Measurements from ENCODE around the gene STAB2.
"Not testable (repeated sequence)": the region's sequence is repeated elsewhere in the genome, so short reads cannot be mapped to it uniquely, and the experiment has no call there.

STAB2 gene

GRCh38 chr12:103807561-103808238, 220.6 kb downstream of the STAB2 start:
- H3K9ac ChIP-seq (ENCODE audit: low read depth, low read length), result no peak overlapping the region
- H3K9me3 ChIP-seq (ENCODE audit: control insufficient read depth, insufficient read depth, low read length), result no peaks in the 10 kb centered on the region
- peaks cover 6% of the 10 kb centered on the region; the same call in 1 of the 2 replicates for H3K4me1 ChIP-seq (ENCODE audit: insufficient read depth, low read length)
- peaks cover 2% of the 10 kb centered on the region; the same call in 1 of the 2 replicates for H3K36me3 ChIP-seq (ENCODE audit: insufficient read depth, low read length)

DNA sequence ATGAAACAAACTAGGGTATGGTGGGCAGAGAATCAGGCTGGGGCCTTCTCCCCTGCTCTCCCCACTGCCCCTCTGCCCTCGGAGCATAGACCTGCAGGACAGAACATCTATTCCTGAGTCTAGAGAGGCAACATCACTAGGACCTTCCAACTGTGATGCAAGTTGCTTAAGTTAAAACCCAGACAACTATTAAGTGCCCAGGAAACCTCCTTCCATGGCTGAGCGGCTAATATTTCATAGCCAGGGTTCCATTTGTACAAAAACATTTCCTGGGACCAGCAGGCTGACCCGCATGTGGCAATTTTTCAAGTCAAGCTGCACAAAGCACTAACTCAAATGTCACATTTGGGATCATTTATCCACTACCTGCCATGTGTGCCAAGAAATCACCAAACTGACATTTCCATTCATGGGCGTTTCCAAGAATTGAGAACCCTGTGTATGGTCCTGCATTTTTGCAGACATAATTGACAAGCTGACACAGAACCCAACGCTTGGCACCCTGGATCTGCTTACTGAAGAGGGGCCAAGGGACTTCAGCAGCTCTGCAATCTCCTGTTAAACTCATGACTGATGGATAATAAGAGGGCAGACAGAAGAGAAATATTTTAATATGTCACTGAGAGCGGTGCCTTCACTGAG, 221.3 kb downstream of the STAB2 start:
- H3K9ac ChIP-seq (ENCODE audit: low read depth, low read length), result no peak overlapping the region
- H3K9me3 ChIP-seq (ENCODE audit: control insufficient read depth, insufficient read depth, low read length), result no peaks in the 10 kb centered on the region
- peaks cover 2% of the 10 kb centered on the region; the same call in 1 of the 2 replicates for H3K36me3 ChIP-seq (ENCODE audit: insufficient read depth, low read length)
- H3K4me1 ChIP-seq (ENCODE audit: insufficient read depth, low read length), result peaks cover 6% of the 10 kb centered on the region; the same call in 1 of the 2 replicates

DNA sequence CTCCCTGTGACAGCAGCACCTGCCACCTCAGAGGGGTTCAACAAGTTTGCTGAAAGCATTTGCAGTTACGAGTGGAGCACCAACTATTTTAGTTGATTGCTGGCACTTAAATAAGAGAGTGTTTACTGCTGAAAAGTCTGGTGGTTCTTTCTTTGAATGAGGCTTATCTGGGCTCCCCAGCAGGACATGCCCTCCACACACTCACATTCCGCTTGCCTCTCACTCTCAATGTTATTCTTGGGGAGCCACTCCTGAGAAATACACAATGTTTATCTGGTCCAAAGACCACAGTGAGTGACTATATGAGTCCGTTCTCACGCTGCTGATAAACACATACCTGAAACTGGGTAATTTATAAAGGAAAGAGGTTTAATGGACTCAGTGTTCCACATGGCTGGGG, 222.1 kb downstream of the STAB2 start:
- Histone ChIP-seq H3K9me3 (ENCODE audit: control insufficient read depth, insufficient read depth, low read length) (no peaks in the 10 kb centered on the region), H3K4me1 (ENCODE audit: insufficient read depth, low read length) (peaks cover 6% of the 10 kb centered on the region; the same call in 1 of the 2 replicates), H3K36me3 (ENCODE audit: insufficient read depth, low read length) (peaks cover 2% of the 10 kb centered on the region; the same call in 1 of the 2 replicates), H3K9ac (ENCODE audit: low read depth, low read length) (no peak overlapping the region)

GRCh38 chr12:103809639-103810038, 222.6 kb downstream of the STAB2 start:
- H3K9me3 ChIP-seq (ENCODE audit: control insufficient read depth, insufficient read depth, low read length); H3K4me1 ChIP-seq (ENCODE audit: insufficient read depth, low read length); H3K9ac ChIP-seq (ENCODE audit: low read depth, low read length); H3K36me3 ChIP-seq (ENCODE audit: insufficient read depth, low read length): not testable (repeated sequence)

DNA sequence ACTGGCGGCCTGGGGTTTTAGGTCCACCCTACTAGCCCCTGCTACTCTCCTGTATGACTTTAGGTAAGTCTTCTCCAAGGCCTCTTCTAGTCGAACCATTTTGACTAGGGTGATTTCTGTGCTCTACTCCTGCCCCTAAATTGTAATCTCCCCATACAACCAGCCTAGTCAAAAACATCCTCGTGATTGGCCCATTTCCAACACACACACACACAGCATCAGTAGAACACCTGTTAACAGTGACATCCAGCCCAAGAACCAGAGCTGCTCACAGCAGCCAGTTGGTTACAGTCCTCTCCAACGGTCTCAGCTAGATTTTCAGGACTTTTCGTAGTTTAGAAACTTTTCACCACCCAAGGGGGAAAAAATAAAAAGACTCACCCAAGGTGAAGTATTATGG, 223.0 kb downstream of the STAB2 start:
- Histone ChIP-seq H3K9ac (ENCODE audit: low read depth, low read length) (no peak overlapping the region), H3K36me3 (ENCODE audit: insufficient read depth, low read length) (peaks cover 2% of the 10 kb centered on the region; the same call in 1 of the 2 replicates), H3K4me1 (ENCODE audit: insufficient read depth, low read length) (peaks cover 4% of the 10 kb centered on the region; the same call in 1 of the 2 replicates), H3K9me3 (ENCODE audit: control insufficient read depth, insufficient read depth, low read length) (no peaks in the 10 kb centered on the region)

DNA sequence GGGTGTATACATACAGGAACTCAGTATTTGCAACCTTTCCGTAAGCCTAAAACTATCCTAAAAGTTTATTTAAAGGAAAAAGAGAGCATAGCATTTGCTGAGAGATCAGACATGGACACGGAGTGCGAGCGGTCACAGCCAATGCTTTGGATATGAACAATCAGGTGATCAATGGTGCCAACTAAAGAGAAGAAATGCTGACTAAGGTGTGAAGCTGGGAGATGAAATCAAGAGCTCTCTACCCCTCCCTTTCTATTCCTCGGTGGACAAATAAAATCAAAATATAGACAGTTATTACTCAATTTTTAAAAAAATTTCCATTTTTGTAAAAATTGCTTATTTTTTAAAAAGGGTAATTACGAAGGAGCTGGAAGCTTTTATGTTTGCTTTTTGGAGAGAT, 224.7 kb downstream of the STAB2 start:
- no peak overlapping the region for H3K9ac ChIP-seq (ENCODE audit: low read depth, low read length)
- H3K4me1 ChIP-seq (ENCODE audit: insufficient read depth, low read length), result no peaks in the 10 kb centered on the region
- H3K36me3 ChIP-seq (ENCODE audit: insufficient read depth, low read length), result peaks cover 2% of the 10 kb centered on the region; the same call in 1 of the 2 replicates
- no peaks in the 10 kb centered on the region for H3K9me3 ChIP-seq (ENCODE audit: control insufficient read depth, insufficient read depth, low read length)

DNA sequence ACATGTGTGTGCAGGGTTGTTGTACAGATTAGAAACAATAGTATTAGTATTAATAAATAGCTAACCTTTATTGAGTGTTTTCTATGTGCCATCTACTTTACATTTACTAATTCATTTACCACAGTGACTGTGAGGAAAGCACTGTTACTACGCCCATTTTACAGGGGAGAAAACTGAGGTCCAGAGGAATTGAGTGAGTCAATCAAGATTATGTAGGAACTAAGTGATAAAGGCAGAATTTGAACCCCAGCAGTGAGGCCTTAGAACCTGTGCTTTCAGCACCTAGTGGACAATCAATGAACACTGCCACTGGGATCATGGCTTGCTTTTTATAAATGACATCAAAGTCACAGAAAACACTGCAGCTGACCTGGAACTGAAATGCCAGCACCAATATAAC, 225.7 kb downstream of the STAB2 start:
- Histone ChIP-seq H3K9me3 (ENCODE audit: control insufficient read depth, insufficient read depth, low read length) (no peaks in the 10 kb centered on the region), H3K4me1 (ENCODE audit: insufficient read depth, low read length) (no peaks in the 10 kb centered on the region), H3K36me3 (ENCODE audit: insufficient read depth, low read length) (peaks cover 2% of the 10 kb centered on the region; the same call in 1 of the 2 replicates)

DNA sequence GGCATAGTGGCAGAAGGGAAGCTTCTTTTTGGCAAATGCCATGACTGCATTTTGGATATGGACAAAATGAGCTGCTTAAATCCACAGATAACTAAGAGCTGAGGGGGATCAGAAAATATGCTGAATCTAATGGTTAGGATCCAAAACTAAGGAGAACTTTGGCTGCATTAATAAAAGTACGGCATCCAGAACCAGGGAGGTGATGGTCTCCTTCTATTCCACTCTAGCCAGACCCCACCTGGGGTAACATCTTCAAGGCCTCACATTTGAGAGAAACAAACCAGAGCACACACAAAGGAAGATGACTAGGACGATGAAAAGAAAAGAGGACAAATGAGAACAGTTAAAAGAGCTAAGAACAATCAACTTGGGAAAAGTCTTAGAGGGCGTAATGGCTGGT, 226.4 kb downstream of the STAB2 start:
- H3K4me1 ChIP-seq (ENCODE audit: insufficient read depth, low read length), result no peaks in the 10 kb centered on the region
- H3K9me3 ChIP-seq (ENCODE audit: control insufficient read depth, insufficient read depth, low read length), result no peaks in the 10 kb centered on the region
- peaks cover 2% of the 10 kb centered on the region; the same call in 1 of the 2 replicates for H3K36me3 ChIP-seq (ENCODE audit: insufficient read depth, low read length)
- H3K9ac ChIP-seq (ENCODE audit: low read depth, low read length), result no peak overlapping the region

More for the DNA sequence above, 225.7 kb downstream of the STAB2 start:
- no peak overlapping the region for H3K9ac ChIP-seq (ENCODE audit: low read depth, low read length)

DNA sequence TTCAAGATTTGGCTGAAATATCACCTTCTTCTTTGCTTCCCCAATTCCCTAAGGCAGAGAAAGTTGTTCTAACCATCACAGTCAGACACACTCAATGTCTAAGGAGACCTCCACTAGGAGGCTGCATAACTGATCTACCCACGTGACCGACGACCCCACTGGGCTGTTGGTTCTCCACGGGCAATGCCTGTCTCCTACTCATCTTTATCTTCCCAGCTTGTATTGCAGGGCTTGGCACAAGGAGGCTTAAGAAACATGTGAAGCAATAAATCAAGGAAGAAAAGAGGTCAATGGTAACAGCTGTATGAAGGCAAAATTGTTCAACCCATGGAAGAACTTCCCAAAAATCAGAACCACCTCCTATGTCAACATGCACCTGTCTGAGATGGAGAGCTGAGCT, 226.9 kb downstream of the STAB2 start:
- peaks cover 2% of the 10 kb centered on the region; the same call in 1 of the 2 replicates for H3K36me3 ChIP-seq (ENCODE audit: insufficient read depth, low read length)
- no peak overlapping the region for H3K9ac ChIP-seq (ENCODE audit: low read depth, low read length)
- no peaks in the 10 kb centered on the region for H3K4me1 ChIP-seq (ENCODE audit: insufficient read depth, low read length)
- no peaks in the 10 kb centered on the region for H3K9me3 ChIP-seq (ENCODE audit: control insufficient read depth, insufficient read depth, low read length)

DNA sequence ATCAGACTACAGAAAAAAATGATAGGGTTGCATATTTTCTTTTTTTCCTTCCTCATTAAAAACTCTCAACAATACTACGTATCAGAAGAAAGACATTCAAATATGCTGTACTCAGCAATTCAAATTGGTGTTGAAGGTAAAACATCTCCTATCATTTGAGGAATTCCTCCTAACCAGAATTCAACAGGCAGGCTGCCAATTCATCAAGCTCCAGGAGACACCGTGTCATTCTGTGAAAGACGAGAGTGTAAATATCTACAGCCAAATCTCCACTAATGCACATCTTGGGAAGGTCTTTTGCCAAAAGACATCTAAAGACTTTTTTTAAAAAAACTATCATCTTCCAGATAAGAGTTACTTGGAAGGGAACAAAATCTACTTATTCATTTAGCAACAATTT, 227.4 kb downstream of the STAB2 start:
- H3K4me1 ChIP-seq (ENCODE audit: insufficient read depth, low read length), result no peaks in the 10 kb centered on the region
- no peak overlapping the region for H3K9ac ChIP-seq (ENCODE audit: low read depth, low read length)
- no peaks in the 10 kb centered on the region for H3K9me3 ChIP-seq (ENCODE audit: control insufficient read depth, insufficient read depth, low read length)
- H3K36me3 ChIP-seq (ENCODE audit: insufficient read depth, low read length), result peaks cover under 1% of the 10 kb centered on the region; the same call in 1 of the 2 replicates
